Measurements from ENCODE around the gene MOCOS.
"Not testable (repeated sequence)": the region's sequence is repeated elsewhere in the genome, so short reads cannot be mapped to it uniquely, and the experiment has no call there.

Gene MOCOS

GRCh38 chr18:36200354-36200771 lies 13.1 kb downstream of the MOCOS start:
- DNase-seq (ENCODE audit: low read depth, low spot score), result no peak

GRCh38 chr18:36201765-36202164 lies 14.5 kb downstream of the MOCOS start:
- DNase-seq (ENCODE audit: low read depth, low spot score), result no peak

- DNase-seq (ENCODE audit: low read depth, low spot score), result no peak
These were observed 16.1 kb downstream of the MOCOS start for GRCh38 chr18:36203360-36203895.

- DNase-seq (ENCODE audit: low read depth, low spot score), result no peak
These were observed 17.9 kb downstream of the MOCOS start for GRCh38 chr18:36205166-36205565.

GRCh38 chr18:36207303-36207702 lies 20.0 kb downstream of the MOCOS start:
- DNase-seq (ENCODE audit: low read depth, low spot score), result no peak

- DNase-seq (ENCODE audit: low read depth, low spot score), result not testable (repeated sequence)
These were observed 20.7 kb downstream of the MOCOS start for GRCh38 chr18:36207969-36208368.

- no peak for DNase-seq (ENCODE audit: low read depth, low spot score)
These were observed 24.3 kb downstream of the MOCOS start for GRCh38 chr18:36211612-36212065.

- DNase-seq (ENCODE audit: low read depth, low spot score), result no peak
These were observed 25.2 kb downstream of the MOCOS start for GRCh38 chr18:36212301-36213171.

GRCh38 chr18:36214811-36215210 lies 27.5 kb downstream of the MOCOS start:
- DNase-seq (ENCODE audit: low read depth, low spot score), result no peak

GRCh38 chr18:36215577-36215976 lies 28.3 kb downstream of the MOCOS start:
- DNase-seq (ENCODE audit: low read depth, low spot score), result no peak

- DNase-seq (ENCODE audit: low read depth, low spot score), result no peak
These were observed 30.1 kb downstream of the MOCOS start for GRCh38 chr18:36217348-36217747.

- no peak for DNase-seq (ENCODE audit: low read depth, low spot score)
These were observed 41.9 kb downstream of the MOCOS start for GRCh38 chr18:36229188-36229587.

GRCh38 chr18:36240510-36240909 lies 53.2 kb downstream of the MOCOS start:
- not testable (repeated sequence) for DNase-seq (ENCODE audit: low read depth, low spot score)

GRCh38 chr18:36241831-36242230 lies 54.5 kb downstream of the MOCOS start:
- DNase-seq (ENCODE audit: low read depth, low spot score), result no peak

GRCh38 chr18:36247036-36247435 lies 59.7 kb downstream of the MOCOS start:
- no peak for DNase-seq (ENCODE audit: low read depth, low spot score)

- DNase-seq (ENCODE audit: low read depth, low spot score), result no peak
These were observed 62.1 kb downstream of the MOCOS start for GRCh38 chr18:36249392-36249791.

GRCh38 chr18:36250827-36251226 lies 63.5 kb downstream of the MOCOS start:
- DNase-seq (ENCODE audit: low read depth, low spot score), result no peak

- DNase-seq (ENCODE audit: low read depth, low spot score), result no peak
These were observed 67.9 kb downstream of the MOCOS start for GRCh38 chr18:36255072-36255698.

- DNase-seq (ENCODE audit: low read depth, low spot score), result no peak
These were observed 68.8 kb downstream of the MOCOS start for GRCh38 chr18:36256094-36256493.

- no peak for DNase-seq (ENCODE audit: low read depth, low spot score)
These were observed 75.7 kb downstream of the MOCOS start for GRCh38 chr18:36262971-36263370.

- no peak for DNase-seq (ENCODE audit: low read depth, low spot score)
These were observed 77.0 kb downstream of the MOCOS start for GRCh38 chr18:36264283-36264682.

GRCh38 chr18:36265015-36265414 lies 77.7 kb downstream of the MOCOS start:
- no peak for DNase-seq (ENCODE audit: low read depth, low spot score)

GRCh38 chr18:36269157-36269556 lies 81.9 kb downstream of the MOCOS start:
- DNase-seq (ENCODE audit: low read depth, low spot score), result no peak

Measured in activated CD4-positive, CD25-positive, alpha-beta regulatory T cell treated with anti-CD3 and anti-CD28 coated beads, Interleukin-2, amount 50 U/mL, for 16 hours (primary cell).